ENCODE measurements around the gene NTSR1. TPM values are rescaled to one million over a fixed set of nuclear protein-coding genes. Genes with fewer than 3 reads are reported as not detected.

The NTSR1 gene
- polyA plus RNA-seq, 1 experiment, result 0.09 TPM

GRCh38 chr20:62703853-62704228 is 4.8 kb upstream of the NTSR1 start:
- H3K27me3 ChIP-seq (ENCODE audit: control insufficient read depth, insufficient read depth, low read length), result peaks cover 8% of the 10 kb centered on the region
- no peak for DNase-seq (ENCODE audit: low read depth, low spot score)
- no peak for TF ChIP-seq CTCF (IDR thresholded peaks at IDR 0.05; ENCODE audit: low read depth, low read length)
- peak overlapping the region; percentile 80 for H3K27ac ChIP-seq (ENCODE audit: low read depth, low read length)
- H3K4me3 ChIP-seq (ENCODE audit: low read depth, low read length), result no peak overlapping the region
- ChIA-PET POLR2A (interaction anchor here (1.9 kb wide), 1 partner anchor 90 kb away, joined by 7 read pairs; no protein-coding TSS in a partner anchor), CTCF (interaction anchor here (0.6 to 1.7 kb wide), 3 partner anchors 18 to 792 kb away, joined by 3 to 8 read pairs (median 6); no protein-coding TSS in a partner anchor)
- H3K9me3 ChIP-seq (ENCODE audit: control insufficient read depth, insufficient read depth, low read length), result peaks cover 8% of the 10 kb centered on the region; the same call in 1 of the 2 replicates

GRCh38 chr20:62704341-62704948 is 4.2 kb upstream of the NTSR1 start:
- ChIA-PET CTCF (interaction anchor here (0.6 to 1.7 kb wide), 3 partner anchors 18 to 792 kb away, joined by 3 to 8 read pairs (median 6); no protein-coding TSS in a partner anchor), POLR2A (interaction anchor here (1.9 kb wide), 1 partner anchor 90 kb away, joined by 7 read pairs; no protein-coding TSS in a partner anchor)
- peak; percentile 13 for TF ChIP-seq CTCF (IDR thresholded peaks at IDR 0.05; ENCODE audit: low read depth, low read length)
- no peak overlapping the region for H3K4me3 ChIP-seq (ENCODE audit: low read depth, low read length)
- H3K9me3 ChIP-seq (ENCODE audit: control insufficient read depth, insufficient read depth, low read length), result peaks cover 2% of the 10 kb centered on the region; the same call in 1 of the 2 replicates
- H3K27me3 ChIP-seq (ENCODE audit: control insufficient read depth, insufficient read depth, low read length), result peaks cover 12% of the 10 kb centered on the region
- DNase-seq (ENCODE audit: low read depth, low spot score), result peak; percentile 78
- peak overlapping the region; percentile 80 for H3K27ac ChIP-seq (ENCODE audit: low read depth, low read length)

- Histone ChIP-seq H3K27ac (ENCODE audit: low read depth, low read length) (no peak overlapping the region), H3K4me3 (ENCODE audit: low read depth, low read length) (no peak overlapping the region), H3K27me3 (ENCODE audit: control insufficient read depth, insufficient read depth, low read length) (peaks cover 24% of the 10 kb centered on the region), H3K9me3 (ENCODE audit: control insufficient read depth, insufficient read depth, low read length) (no peaks in the 10 kb centered on the region; the same call in 1 of the 2 replicates)
- TF ChIP-seq CTCF (IDR thresholded peaks at IDR 0.05; ENCODE audit: low read depth, low read length), result no peak
- ChIA-PET POLR2A (interaction anchor here (0.6 kb wide), 1 partner anchor 19 kb away, joined by 3 read pairs; no protein-coding TSS in a partner anchor), CTCF (interaction anchor here (0.5 kb wide), 1 partner anchor 83 kb away, joined by 3 read pairs; no protein-coding TSS in a partner anchor)
- DNase-seq (ENCODE audit: low read depth, low spot score), result no peak
Observed at GRCh38 chr20:62705627-62706026, 3.0 kb upstream of the NTSR1 start.

GRCh38 chr20:62706344-62706743 is 2.3 kb upstream of the NTSR1 start:
- POLR2A ChIA-PET, result interaction anchor here (0.6 kb wide), 1 partner anchor 18 kb away, joined by 3 read pairs; no protein-coding TSS in a partner anchor
- DNase-seq (ENCODE audit: low read depth, low spot score), result no peak
- no peak for TF ChIP-seq CTCF (IDR thresholded peaks at IDR 0.05; ENCODE audit: low read depth, low read length)
- Histone ChIP-seq H3K9me3 (ENCODE audit: control insufficient read depth, insufficient read depth, low read length) (no peaks in the 10 kb centered on the region; the same call in 1 of the 2 replicates), H3K4me3 (ENCODE audit: low read depth, low read length) (no peak overlapping the region), H3K27me3 (ENCODE audit: control insufficient read depth, insufficient read depth, low read length) (peaks cover 29% of the 10 kb centered on the region), H3K27ac (ENCODE audit: low read depth, low read length) (no peak overlapping the region)
- CTCF ChIA-PET, result interaction anchor here (0.5 to 1.2 kb wide), 2 partner anchors 82 to 86 kb away, joined by 3 read pairs; no protein-coding TSS in a partner anchor

- H3K27ac ChIP-seq (ENCODE audit: low read depth, low read length), result no peak overlapping the region
- H3K27me3 ChIP-seq (ENCODE audit: control insufficient read depth, insufficient read depth, low read length), result peaks cover 31% of the 10 kb centered on the region
- H3K4me3 ChIP-seq (ENCODE audit: low read depth, low read length), result no peak overlapping the region
- no peak for DNase-seq (ENCODE audit: low read depth, low spot score)
- POLR2A ChIA-PET, result no interaction called here
- CTCF ChIA-PET, result interaction anchor here (0.6 to 1.2 kb wide), 2 partner anchors 85 to 101 kb away, joined by 3 read pairs; no protein-coding TSS in a partner anchor
- no peaks in the 10 kb centered on the region; the same call in 1 of the 2 replicates for H3K9me3 ChIP-seq (ENCODE audit: control insufficient read depth, insufficient read depth, low read length)
- TF ChIP-seq CTCF (IDR thresholded peaks at IDR 0.05; ENCODE audit: low read depth, low read length), result no peak
Observed at GRCh38 chr20:62706857-62707256, 1.8 kb upstream of the NTSR1 start.

Measured in AG04450 (cell line).